Activated CD4-positive, alpha-beta T cell treated with anti-CD3 and anti-CD28 coated beads for 24 hours (primary cell): ENCODE data around the gene TAF11.
"Not testable (repeated sequence)": the region's sequence is repeated elsewhere in the genome, so short reads cannot be mapped to it uniquely, and the experiment has no call there.

Source experiments
- DNase-seq, 2 donors: peaks; one replicate each; pipeline ENCODE4 v3.0.0-alpha.2; 2020; ENCODE audit warnings: low read depth in 2 of 2

The TAF11 gene

DNA sequence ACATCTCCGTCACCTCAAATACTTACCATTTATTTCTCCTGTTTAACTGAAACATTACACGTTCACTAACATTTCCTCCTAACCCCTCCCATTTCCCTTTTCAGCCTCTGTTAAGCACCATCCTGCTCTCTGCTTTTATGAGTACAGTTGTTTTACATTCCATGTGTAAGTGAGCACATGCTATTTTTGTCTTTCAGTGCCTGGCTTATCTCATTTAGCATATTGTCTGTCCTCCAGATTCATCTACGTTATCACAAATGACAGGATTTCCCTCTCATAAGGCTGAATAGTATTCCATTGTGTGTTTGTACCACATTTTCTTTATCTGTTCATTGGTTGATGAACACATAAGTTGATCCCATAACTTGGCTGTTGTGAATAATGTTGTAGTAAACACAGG lies 22.7 kb downstream of the TAF11 start:
- no peak for DNase-seq

DNA sequence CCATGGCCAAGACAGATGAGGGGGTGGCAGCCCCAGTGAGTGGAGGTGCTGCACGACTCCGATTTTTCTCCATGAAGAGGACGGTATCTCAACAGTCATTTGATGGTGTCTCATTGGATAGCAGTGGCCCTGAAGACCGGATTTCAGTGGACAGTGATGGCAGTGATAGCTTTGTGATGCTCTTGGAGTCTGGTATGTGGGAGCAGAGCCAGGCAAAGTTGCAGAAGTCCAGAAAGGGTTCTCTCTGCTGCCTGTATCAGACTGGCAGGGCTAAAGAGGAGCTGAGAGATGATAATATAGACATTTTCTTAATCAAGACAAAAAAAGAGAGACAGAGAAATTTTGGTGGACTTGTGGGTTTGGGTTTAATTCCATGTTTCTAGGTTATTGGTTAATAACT lies 23.8 kb downstream of the TAF11 start:
- no peak for DNase-seq

DNA sequence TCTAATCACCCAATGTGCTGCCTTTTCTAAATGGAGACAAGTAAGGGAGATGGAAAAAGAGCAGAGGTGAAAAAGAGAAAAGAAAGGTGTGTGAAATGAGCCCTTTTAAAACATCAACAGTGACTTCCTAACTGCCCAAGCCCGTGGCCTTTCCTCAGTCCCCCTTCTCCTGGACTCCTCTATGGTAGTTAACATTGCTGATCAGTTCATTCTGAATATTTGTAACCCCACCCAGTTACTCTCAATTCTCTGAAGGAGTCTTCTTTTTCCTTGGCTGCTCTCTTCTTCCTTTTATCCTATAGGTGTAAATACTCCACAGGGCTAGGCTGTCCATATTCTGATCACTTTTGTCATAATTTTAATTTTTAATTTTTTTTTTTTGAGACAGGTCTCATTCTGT lies 27.1 kb downstream of the TAF11 start:
- DNase-seq: no peak

DNA sequence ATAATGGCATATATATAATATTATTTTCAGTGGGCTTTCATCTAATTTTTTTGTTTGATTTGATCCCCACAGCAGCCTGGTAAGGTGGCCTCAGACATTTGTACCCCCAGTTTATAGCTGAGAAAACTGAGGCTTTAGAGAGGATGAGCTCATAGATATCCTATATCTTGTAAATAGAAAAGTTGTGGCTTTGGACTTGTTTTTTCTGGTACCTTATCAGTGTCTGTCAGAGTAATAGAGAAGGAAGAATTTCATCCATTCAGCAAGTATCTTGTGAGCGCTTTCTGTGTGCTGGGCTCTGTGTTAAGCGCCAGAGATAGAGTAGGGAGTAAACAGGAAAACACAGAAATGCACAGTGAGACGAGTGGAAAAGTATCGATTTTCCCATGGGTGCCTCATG lies 27.9 kb downstream of the TAF11 start:
- DNase-seq: no peak

DNA sequence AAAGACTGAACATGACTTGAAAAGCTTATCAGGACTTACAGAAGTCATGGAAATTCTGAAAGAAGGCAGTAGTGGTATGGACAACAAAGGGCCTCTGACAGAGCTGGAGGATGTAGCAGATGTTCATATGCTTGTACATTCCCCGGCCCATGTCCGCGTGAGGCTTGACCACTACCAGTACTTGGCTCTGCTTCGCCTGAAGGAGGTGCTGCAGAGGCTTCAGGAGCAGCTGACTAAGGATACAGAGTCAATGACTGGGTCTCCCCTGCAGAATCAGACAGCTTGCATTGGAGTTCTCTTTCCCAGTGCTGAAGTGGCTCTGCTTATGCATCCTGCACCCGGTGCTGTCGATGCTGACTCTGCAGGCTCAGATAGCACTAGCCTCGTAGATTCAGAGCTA lies 29.2 kb downstream of the TAF11 start:
- no peak for DNase-seq

DNA sequence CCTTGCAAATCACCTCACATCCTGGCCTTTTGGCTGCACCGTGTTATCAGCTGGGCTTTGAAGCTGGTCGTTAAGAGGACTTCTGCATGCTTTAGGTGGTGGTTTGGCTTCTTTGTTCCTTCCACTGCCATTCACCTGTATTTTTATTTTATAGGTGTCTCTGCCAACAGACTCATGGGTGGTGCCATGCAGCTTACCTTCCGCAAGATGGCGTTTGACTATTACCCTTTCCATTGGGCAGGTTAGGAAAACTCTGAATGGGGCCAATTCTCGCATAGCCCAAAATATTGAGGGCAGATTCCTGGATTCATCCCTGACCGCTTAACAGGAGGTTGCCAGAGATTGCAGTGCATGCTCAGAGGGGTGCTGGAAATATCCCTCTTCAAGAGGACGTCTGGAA lies 32.4 kb downstream of the TAF11 start:
- DNase-seq: no peak

DNA sequence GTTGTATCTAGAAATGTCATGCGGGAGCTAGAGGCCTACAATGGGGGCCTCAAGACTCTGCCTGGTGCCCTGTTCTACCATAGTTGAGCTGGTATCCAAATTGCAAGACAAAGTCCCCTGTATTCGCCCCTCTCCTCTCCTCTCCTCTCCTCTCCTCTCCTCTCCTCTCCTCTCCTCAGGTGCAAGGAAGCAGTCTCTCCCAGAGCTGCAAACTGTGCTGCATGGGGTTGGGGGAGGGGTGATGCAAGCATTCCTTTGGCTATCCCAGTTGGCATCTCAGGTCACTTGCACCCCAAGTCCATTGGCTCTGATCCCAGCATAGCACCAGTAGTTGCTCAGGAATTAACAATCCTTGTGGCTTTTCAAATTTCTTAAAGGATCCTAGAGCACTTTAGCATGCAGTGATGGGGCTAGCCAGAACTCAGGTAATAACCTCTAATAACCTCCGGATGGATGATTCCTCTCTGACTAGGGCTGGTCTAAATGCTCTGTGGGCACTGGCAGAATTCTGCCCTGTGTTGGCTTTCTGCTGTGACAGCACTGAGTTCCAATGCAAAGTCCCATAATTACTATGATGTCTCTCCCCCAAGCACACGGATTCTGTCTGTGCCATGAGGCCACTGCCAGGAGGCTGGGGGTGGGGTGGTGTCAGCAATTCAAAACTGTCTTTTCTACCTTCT lies 35.3 kb downstream of the TAF11 start:
- no peak for DNase-seq

DNA sequence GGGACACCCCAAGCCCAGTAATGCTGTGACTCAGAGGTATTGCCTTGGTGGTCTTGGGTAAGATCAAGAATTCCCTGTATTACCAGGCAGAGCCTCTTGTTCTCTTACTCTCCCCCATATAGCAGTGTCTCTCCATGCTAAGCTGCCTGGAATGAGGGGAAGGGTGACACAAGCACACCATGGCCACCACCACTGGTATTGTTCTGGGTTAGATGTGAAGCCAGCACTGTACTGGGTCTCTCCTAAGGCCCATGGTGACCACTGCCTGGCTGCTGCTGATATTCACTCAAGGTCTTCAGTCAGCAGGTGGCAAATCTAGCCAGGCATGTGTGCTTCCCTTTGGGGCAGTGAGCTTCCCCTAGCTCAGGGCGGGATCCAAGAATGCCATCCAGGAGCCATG lies 36.5 kb downstream of the TAF11 start:
- no peak for DNase-seq

DNA sequence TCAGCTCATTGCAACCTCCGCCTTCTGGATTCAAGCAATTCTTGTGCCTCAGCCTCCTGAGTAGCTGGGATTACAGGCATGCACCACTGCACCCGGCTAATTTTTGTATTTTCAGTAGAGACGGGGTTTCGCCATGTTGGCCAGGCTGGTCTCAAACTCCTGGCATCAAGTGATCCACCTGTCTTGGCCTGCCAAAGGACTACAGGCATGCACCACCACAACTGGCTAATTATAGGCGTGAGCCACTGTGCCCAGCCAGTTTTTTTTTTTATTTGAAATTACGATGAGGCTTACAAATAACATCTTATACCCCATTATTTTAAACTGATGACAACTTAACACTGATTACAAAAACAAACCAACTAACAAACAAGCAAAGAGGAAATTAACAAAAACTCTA lies 38.8 kb downstream of the TAF11 start:
- DNase-seq: not testable (repeated sequence)

DNA sequence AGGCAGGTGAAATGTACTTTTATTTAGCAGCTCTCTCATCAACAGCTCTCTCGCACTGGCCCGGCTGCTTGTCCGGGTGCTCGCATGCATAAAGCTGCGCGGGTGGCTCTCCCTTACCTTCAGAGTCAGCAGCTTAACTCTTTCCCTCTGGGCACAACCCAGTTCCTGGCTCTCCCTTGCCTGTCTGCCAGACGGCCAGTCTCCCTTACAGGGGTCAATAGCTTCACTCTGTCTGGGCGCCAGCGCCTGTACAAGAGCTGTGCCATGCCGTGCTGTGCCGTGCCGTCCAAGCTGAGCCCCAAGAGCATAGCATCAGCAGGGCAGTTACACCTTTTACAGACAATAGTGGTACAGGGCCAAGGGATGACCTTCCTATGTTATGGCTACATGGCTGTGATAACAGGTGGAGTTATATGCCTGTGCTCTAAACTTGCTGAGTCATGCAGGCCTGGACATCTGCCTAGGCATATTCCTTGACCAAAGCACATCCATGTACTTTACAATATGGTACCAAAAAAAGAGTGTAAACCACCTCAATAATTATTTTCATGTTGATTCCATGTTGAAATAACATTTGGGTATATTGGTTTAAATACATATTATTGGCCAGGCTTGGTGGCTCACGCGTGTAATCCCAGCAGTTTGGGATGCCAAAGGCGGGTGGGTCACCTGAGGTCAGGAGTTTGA lies 48.0 kb downstream of the TAF11 start:
- no peak for DNase-seq

DNA sequence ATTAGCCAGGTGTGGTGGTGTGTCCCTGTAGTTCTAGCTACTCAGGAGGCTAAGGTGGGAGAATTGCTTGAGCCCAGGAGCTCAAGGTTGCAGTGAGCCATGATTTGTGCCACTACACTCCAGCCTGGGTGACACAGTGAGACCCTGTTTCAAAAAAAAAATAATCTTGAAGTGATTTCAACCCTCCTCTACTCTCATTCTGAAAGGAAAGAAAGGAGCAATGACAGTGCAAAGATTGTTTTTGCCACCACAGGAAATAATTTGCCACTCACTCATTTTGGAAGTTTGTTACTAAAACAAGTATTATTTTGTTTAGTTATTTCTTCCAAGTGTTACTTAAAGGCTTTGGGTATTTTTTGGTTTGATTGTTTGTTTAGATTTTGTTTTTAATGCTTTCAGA lies 50.3 kb downstream of the TAF11 start:
- DNase-seq: no peak

DNA sequence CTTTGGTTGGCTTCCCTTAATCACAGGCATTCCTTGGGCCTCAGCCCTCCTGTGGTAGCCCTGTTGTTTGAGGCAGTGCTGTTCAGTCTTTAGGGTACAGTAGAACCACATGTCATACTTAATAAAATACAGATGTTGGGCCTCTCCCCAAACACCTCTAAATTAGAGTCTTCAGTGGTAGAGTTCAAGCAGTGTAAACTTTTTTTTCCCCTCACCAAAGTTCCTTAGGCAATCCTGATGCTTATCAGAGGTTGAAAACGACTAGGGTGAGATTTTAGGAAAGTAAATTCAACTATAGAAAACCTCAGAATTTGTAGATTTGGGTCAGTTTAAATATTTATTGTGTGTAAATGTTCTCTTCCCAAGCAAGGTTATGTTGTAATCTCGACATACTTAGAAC lies 51.4 kb downstream of the TAF11 start:
- no peak for DNase-seq

DNA sequence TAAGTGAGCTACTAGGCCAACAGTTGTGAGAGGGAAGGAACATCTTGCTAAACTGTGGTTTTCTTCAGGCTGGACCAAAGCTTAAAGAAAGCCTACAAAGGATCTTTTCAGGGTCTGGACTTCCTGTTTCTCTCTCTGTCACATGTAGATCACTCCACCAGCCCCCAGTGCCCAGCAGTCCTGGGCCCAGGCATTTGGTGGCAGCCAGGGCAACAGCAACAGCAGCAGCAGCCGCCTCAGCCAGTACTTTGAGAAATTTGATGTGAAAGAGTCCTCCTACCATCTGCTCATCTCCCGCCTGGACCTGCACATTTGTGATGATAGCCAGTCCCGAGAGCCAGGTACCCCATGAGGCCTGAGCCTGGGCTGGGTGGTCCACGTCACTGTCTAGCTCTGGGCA lies 51.8 kb downstream of the TAF11 start:
- no peak for DNase-seq

DNA sequence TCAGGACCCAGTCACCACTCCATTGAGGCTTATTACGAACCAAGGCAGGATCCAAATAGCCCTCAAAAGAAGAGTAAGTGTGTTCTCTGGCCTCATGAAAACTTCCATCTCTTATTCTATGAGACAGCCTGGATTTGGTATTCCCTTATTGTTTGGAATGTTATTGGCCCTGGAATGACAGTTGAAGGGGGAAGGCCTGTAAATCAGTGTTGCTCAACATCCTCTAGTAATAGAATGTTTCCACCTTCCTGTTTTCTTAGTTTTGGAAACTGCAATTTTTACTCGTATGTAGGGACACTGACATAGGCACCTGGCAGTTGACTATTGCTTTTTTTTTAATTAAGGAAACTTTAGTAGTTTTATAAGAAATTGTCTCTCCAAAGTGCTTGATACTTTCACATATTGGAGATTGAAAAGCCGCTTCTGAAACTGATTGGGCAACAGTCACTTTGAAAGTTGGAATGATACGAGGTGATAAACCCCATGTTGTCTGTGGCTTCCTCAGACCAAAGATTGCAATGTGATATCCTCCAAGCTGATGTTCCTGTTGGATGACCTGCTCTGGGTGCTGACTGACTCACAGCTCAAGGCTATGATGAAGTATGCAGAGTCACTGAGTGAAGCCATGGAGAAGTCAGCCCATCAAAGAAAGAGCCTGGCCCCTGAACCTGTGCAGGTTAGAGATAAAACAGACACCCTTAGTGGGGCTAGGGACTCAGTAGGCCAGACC lies 52.9 kb downstream of the TAF11 start:
- no peak for DNase-seq

DNA sequence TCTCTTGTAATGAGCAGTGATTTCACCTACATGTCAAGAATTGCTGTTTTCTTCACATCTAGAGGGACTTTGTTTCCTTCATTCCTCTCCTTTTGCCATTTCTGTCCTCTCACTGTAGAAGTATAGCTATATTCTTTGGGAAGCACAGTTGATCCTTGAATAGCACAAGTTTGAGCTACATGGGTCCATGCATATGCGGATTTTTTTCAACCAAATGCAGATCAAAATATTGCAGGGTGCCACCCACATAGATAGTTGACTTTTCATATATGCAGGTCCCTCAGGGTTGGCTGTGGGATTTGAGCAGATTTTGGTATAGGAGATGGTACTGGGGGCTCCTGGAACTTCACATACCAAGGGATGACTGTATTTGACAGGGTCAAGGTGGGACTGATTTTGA lies 54.9 kb downstream of the TAF11 start:
- no peak for DNase-seq

DNA sequence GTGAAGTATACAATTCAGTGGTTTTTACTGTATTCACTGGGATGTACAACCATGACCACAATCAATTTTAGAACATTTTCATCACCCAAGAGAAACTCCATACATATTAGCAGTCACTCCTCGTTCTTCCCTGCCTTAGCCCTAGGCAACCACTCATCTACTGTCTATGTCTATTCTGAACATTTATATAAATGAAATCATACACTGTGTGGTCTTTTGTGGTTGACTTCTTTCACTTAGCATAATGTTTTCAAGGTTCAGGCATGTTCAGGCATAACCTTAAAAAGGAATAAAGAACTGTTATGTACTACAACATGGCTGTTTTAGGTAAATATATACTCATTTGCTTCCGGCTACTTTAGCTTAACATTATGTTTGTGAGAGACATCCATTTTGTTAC lies 58.7 kb downstream of the TAF11 start:
- no peak for DNase-seq
